OCI-LY7 (cell line): ENCODE measurements around the gene CAPN7. TPM values are rescaled to one million over a fixed set of nuclear protein-coding genes. Genes with fewer than 3 reads are reported as not detected.
A peak's percentile ranks its signal among the peaks of the same experiment; 100 is the strongest.

Experiments used
- BruUV-seq: library from RNA; stranded (reverse); fragments of 400-500 nt; replicated peaks from 2 replicates; lab custom pipeline; 2021; lab: Mats Ljungman, UMichigan
- CTCF ChIA-PET: fragments of 300-600 bp; sonication (Branson Sonifier 250); formaldehyde crosslinking; loops from one replicate; lab custom pipeline; 2022; ENCODE audit warnings: antibody characterized with exemption; ENCODE audit not compliant: unreplicated experiment; lab: Charles Lee
- POLR2A ChIA-PET: fragments of 300-600 bp; sonication (Branson Sonifier 250); formaldehyde crosslinking; loops from one replicate; lab custom pipeline; 2022; ENCODE audit warnings: antibody characterized with exemption; lab: Charles Lee
- DNase-seq: peaks from one replicate; pipeline ENCODE4 v3.0.0-alpha.2; 2015; ENCODE audit warnings: low spot score
- H2AFZ ChIP-seq: fragments of 200-600 bp; sonication (generic), shearing (Covaris generic); 2 replicates; pipeline ENCODE4 v1.6.1; 2014; ENCODE audit warnings: mild to moderate bottlenecking, antibody characterized with exemption, low read length, moderate library complexity
- H3K27ac ChIP-seq: fragments of 200-600 bp; sonication (generic); 2 replicates; pipeline ENCODE4 v1.5.1; 2014; ENCODE audit warnings: mixed run types, low read depth, mild to moderate bottlenecking, moderate library complexity, low read length, inconsistent platforms; ENCODE audit not compliant: poor library complexity, severe bottlenecking
- H3K36me3 ChIP-seq: fragments of 200-600 bp; sonication (generic); 2 replicates; pipeline ENCODE4 v1.6.1; 2014; ENCODE audit warnings: mild to moderate bottlenecking, antibody characterized with exemption, low read length, moderate library complexity, mixed read lengths; ENCODE audit not compliant: insufficient read depth
- H3K4me1 ChIP-seq: fragments of 200-600 bp; sonication (generic); 2 replicates; pipeline ENCODE4 v1.5.1; 2014; ENCODE audit warnings: mild to moderate bottlenecking, low read length; ENCODE audit not compliant: insufficient read depth, poor library complexity, severe bottlenecking
- H3K4me2 ChIP-seq: fragments of 200-600 bp; sonication (generic); 2 replicates; pipeline ENCODE4 v1.6.1; 2014; ENCODE audit warnings: mild to moderate bottlenecking, low read length
- H3K4me3 ChIP-seq: fragments of 200-600 bp; sonication (generic); 2 replicates; pipeline ENCODE4 v1.5.1; 2014; ENCODE audit warnings: mild to moderate bottlenecking, low read depth, low read length; ENCODE audit not compliant: poor library complexity, severe bottlenecking
- H3K79me2 ChIP-seq: fragments of 200-600 bp; sonication (generic); 2 replicates; pipeline ENCODE4 v1.6.1; 2016; ENCODE audit warnings: low read depth, mild to moderate bottlenecking, low read length, moderate library complexity, mixed read lengths; ENCODE audit not compliant: insufficient read depth
- H3K9me2 ChIP-seq: fragments of 200-600 bp; sonication (generic); 2 replicates; pipeline ENCODE4 v1.6.1; 2016; ENCODE audit warnings: mild to moderate bottlenecking, low read length, mixed read lengths; ENCODE audit not compliant: insufficient read depth
- H3K9me3 ChIP-seq: fragments of 200-600 bp; sonication (generic); 2 replicates; pipeline ENCODE4 v1.6.1; 2014; ENCODE audit warnings: mild to moderate bottlenecking, mixed run types, low read length, mixed read lengths
- H4K20me1 ChIP-seq: fragments of 200-600 bp; sonication (generic); 2 replicates; pipeline ENCODE4 v1.6.1; 2014; ENCODE audit warnings: mild to moderate bottlenecking, antibody characterized with exemption, low read length, moderate library complexity, mixed read lengths; ENCODE audit not compliant: insufficient read depth
- CTCF ChIP-seq: fragments of 200-600 bp; sonication (generic); conservative IDR thresholded peaks from 2 replicates; pipeline ENCODE4 v1.5.1; 2014; ENCODE audit warnings: mild to moderate bottlenecking, antibody characterized with exemption, low read length, moderate library complexity, mixed read lengths
- EZH2phosphoT487 ChIP-seq: fragments of 200-600 bp; sonication (generic); IDR thresholded peaks from 2 replicates; pipeline ENCODE4 v1.6.1; 2018; ENCODE audit warnings: low read depth, borderline replicate concordance, mild to moderate bottlenecking, mixed run types, antibody characterized with exemption, low read length, moderate library complexity, mixed read lengths
- intact Hi-C: fragments of 100-400 bp; cut with micrococcal nuclease; formaldehyde crosslinking; loops from one replicate; pipeline ENCODE4 v1.10.0; 2022; ENCODE audit not compliant: unreplicated experiment
- total RNA-seq, 2 experiments: library from RNA; depleted of rRNA in 1 of 2; stranded (reverse); fragments of >200 nt in 1 of 2; shearing (Covaris generic) in 1 of 2; gene quantifications; 2 replicates each; pipeline ENCODE4 v1.2.3, GENCODE V29; 2014 to 2022

CAPN7 gene
- total RNA-seq, 2 experiments from 2014 or later, result 33.4 to 41.5 TPM

GRCh38 chr3:15207836-15208504, 1.9 kb downstream of the CAPN7 start:
- Histone ChIP-seq H3K36me3 (peaks cover 28% of the 10 kb centered on the region), H2AFZ (no peak overlapping the region), H3K4me1 (peaks cover 27% of the 10 kb centered on the region), H3K9me3 (no peaks in the 10 kb centered on the region), H3K4me2 (peak overlapping the region; percentile 84), H4K20me1 (no peaks in the 10 kb centered on the region), H3K79me2 (peaks cover 37% of the 10 kb centered on the region), H3K4me3 (peak overlapping the region; percentile 74), H3K9me2 (no peaks in the 10 kb centered on the region), H3K27ac (peak overlapping the region; percentile 74)
- intact Hi-C loops, result loop anchor here (1.0 to 10.0 kb wide), 7 partner anchors 20 to 1037 kb away; partner anchors contain the start of genes NR2C2 and RBSN
- ChIA-PET CTCF (interaction anchor here (2.6 kb wide), 1 partner anchor 10 kb away, joined by 11 read pairs; no protein-coding TSS in a partner anchor), POLR2A (interaction anchor here (0.6 to 5.7 kb wide), 22 partner anchors 8 to 819 kb away, joined by 3 to 41 read pairs (median 4); no protein-coding TSS in a partner anchor)
- TF ChIP-seq EZH2phosphoT487, result no peak
- no peak for TF ChIP-seq CTCF
- no peak for DNase-seq
- no TSS peak for BruUV-seq

- Histone ChIP-seq H3K36me3 (peaks cover 60% of the 10 kb centered on the region), H3K27ac (no peak overlapping the region), H3K4me2 (no peak overlapping the region), H3K9me3 (no peaks in the 10 kb centered on the region; the same call in 1 of the 2 replicates), H2AFZ (no peak overlapping the region), H3K9me2 (no peaks in the 10 kb centered on the region), H3K79me2 (peaks cover 37% of the 10 kb centered on the region), H3K4me1 (peaks cover 36% of the 10 kb centered on the region), H4K20me1 (no peaks in the 10 kb centered on the region), H3K4me3 (no peak overlapping the region)
- no peak for DNase-seq
- no TSS peak for BruUV-seq
- ChIA-PET POLR2A (no interaction called here), CTCF (no interaction called here)
- no peak for TF ChIP-seq CTCF
- TF ChIP-seq EZH2phosphoT487, result no peak
- intact Hi-C loops, result no loop called here
These were observed 5.9 kb downstream of the CAPN7 start for GRCh38 chr3:15211937-15212336.

GRCh38 chr3:15214758-15215157, 8.7 kb downstream of the CAPN7 start:
- intact Hi-C loops, result no loop called here
- no peaks in the 10 kb centered on the region for H4K20me1 ChIP-seq
- no peak overlapping the region for H3K4me2 ChIP-seq
- peaks cover 80% of the 10 kb centered on the region for H3K36me3 ChIP-seq
- BruUV-seq, result no TSS peak
- H3K27ac ChIP-seq, result no peak overlapping the region
- peaks cover 43% of the 10 kb centered on the region for H3K4me1 ChIP-seq
- ChIA-PET POLR2A (interaction anchor here (1.0 kb wide), 1 partner anchor 11 kb away, joined by 3 read pairs; no protein-coding TSS in a partner anchor), CTCF (interaction anchor here (1.2 kb wide), 1 partner anchor 9 kb away, joined by 4 read pairs; the partner anchor contains the start of gene CAPN7)
- DNase-seq, result no peak
- no peak overlapping the region for H2AFZ ChIP-seq
- no peak overlapping the region for H3K4me3 ChIP-seq
- TF ChIP-seq CTCF (no peak), EZH2phosphoT487 (no peak)
- peaks cover 14% of the 10 kb centered on the region; the same call in 1 of the 2 replicates for H3K79me2 ChIP-seq
- no peaks in the 10 kb centered on the region; the same call in 1 of the 2 replicates for H3K9me3 ChIP-seq
- H3K9me2 ChIP-seq, result no peaks in the 10 kb centered on the region
